DND-41 (cell line): ENCODE measurements around the gene ZNF770.

Source experiments
- EZH2 ChIP-seq: IDR thresholded peaks from 3 replicates; pipeline ENCODE4 v1.6.1; 2012; ENCODE audit warnings: borderline replicate concordance, low read depth, mild to moderate bottlenecking, moderate library complexity, low read length, inconsistent platforms; ENCODE audit not compliant: severe bottlenecking
- TF ChIP-seq, protein P1 (sequence below): IDR thresholded peaks from 2 replicates; pipeline ENCODE4 v1.5.1; 2012; ENCODE audit warnings: borderline replicate concordance, low read length, moderate library complexity, mild to moderate bottlenecking; ENCODE audit not compliant: poor library complexity, severe bottlenecking; ENCODE audit errors: extremely low read depth

- TF ChIP-seq, protein P1, sequence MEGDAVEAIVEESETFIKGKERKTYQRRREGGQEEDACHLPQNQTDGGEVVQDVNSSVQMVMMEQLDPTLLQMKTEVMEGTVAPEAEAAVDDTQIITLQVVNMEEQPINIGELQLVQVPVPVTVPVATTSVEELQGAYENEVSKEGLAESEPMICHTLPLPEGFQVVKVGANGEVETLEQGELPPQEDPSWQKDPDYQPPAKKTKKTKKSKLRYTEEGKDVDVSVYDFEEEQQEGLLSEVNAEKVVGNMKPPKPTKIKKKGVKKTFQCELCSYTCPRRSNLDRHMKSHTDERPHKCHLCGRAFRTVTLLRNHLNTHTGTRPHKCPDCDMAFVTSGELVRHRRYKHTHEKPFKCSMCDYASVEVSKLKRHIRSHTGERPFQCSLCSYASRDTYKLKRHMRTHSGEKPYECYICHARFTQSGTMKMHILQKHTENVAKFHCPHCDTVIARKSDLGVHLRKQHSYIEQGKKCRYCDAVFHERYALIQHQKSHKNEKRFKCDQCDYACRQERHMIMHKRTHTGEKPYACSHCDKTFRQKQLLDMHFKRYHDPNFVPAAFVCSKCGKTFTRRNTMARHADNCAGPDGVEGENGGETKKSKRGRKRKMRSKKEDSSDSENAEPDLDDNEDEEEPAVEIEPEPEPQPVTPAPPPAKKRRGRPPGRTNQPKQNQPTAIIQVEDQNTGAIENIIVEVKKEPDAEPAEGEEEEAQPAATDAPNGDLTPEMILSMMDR, result no peak
- no peak for TF ChIP-seq EZH2
These were observed 5.3 kb upstream of the ZNF770 start for GRCh38 chr15:34993412-34993811.
